GM10847 (cell line): ENCODE data around the gene UBXN1.

Source experiments
- POLR2A ChIP-seq: IDR thresholded peaks from 2 replicates; pipeline ENCODE4 v1.6.1; 2011; ENCODE audit not compliant: insufficient read length; ENCODE audit errors: extremely low read depth

UBXN1 gene

GRCh38 chr11:62694455-62695167 lies 15.7 kb upstream of the UBXN1 start:
- TF ChIP-seq POLR2A = no peak

GRCh38 chr11:62689421-62690183 lies 10.7 kb upstream of the UBXN1 start, which contains the start of gene LRRN4CL:
Gene LRRN4CL (minus strand): TSS chr11:62689530. CDS start chr11:62688508, 1,022 bp downstream.
- no peak for TF ChIP-seq POLR2A

GRCh38 chr11:62688491-62688890 lies 9.6 kb upstream of the UBXN1 start:
- TF ChIP-seq POLR2A = no peak

- TF ChIP-seq POLR2A = no peak
Measured at GRCh38 chr11:62687508-62688396, 8.9 kb upstream of the UBXN1 start.

GRCh38 chr11:62682518-62682917 lies 3.6 kb upstream of the UBXN1 start:
- no peak for TF ChIP-seq POLR2A

DNA sequence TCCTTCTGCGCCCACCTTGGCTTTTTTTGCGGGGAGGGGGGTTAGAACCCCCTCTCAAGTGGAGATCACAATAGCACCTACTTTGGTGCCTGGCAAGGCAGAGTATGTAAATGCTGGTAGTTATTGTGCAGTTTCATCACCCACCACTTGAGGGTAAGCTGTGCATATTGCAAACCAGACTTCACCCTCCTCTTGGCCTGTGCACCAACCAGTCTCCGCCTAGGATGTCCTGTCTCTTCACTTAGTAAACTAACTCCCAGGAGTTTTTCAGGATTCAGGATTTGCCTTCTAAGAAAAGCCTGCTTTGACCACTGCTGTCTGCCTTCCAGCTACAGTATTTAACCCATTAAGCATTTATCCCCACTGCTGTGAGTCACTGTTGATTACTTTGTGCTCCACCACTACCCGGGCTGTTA lies 2.0 kb upstream of the UBXN1 start:
- no peak for TF ChIP-seq POLR2A

DNA sequence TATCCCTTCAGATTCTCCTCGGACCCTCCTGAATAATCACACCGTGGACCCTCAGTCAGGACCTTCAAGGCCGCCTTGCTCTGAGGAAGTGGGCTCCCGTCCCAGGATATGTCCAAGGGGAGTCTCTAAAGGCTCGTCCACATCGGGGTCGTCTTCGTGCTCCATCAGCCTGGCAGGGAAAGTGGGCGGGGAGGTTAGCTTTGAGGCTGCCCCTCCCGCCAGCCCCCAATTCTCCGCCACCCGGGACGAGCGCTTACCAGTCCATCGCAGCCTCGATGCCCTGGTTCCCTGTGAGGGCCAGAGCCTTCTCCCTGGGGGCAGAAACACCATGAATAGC lies 472 bp downstream of the UBXN1 start:
- no peak for TF ChIP-seq POLR2A

- TF ChIP-seq POLR2A = no peak
Measured at GRCh38 chr11:62677714-62678113, 1.2 kb downstream of the UBXN1 start.

GRCh38 chr11:62677156-62677555 lies 1.7 kb downstream of the UBXN1 start:
- TF ChIP-seq POLR2A = no peak

GRCh38 chr11:62676698-62677097 lies 2.2 kb downstream of the UBXN1 start:
- no peak for TF ChIP-seq POLR2A

DNA sequence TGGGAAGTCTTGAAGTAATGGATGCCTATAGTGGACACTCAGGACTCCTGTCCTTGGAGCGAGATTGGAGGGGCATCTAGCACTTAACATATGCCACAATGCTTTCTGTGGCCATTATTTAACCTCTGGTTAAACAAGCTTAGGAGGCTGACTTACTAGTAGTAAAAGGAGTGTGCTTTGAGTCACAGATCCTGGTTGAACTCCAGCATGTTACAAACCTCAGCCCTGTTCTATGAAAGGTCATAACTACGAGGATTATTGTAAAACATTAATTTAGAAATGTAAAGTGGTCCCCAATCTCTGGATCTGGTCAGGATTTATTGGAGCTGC lies 5.7 kb downstream of the UBXN1 start:
- no peak for TF ChIP-seq POLR2A

- peak; percentile 71 for TF ChIP-seq POLR2A
Measured at GRCh38 chr11:62671608-62672389, 7.1 kb downstream of the UBXN1 start, which contains the start of the genes LBHD1 and UQCC3. Gene LBHD1 (minus strand): TSS chr11:62672267. CDS start chr11:62670031, 2,236 bp downstream. Gene UQCC3 (plus strand): TSS chr11:62671673. CDS start chr11:62671746, 73 bp downstream.

DNA sequence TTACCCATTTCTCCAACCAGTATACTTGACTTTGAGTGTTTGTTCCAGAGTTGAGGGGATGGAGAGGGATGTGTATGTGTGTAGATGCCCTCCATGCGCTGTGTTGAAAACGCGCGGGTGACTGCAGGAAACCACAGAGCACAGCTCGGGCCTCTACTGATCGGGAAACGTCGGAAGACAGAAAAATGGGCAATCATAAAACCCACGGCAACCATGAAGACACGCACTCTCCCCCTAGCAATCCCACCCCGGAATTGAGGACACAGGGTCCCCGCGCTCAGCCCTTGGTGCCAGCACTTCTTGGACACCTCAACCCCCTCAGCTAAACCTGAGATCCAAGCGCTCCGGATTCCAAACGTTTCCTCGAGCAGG lies 7.7 kb downstream of the UBXN1 start:
- TF ChIP-seq POLR2A = no peak

DNA sequence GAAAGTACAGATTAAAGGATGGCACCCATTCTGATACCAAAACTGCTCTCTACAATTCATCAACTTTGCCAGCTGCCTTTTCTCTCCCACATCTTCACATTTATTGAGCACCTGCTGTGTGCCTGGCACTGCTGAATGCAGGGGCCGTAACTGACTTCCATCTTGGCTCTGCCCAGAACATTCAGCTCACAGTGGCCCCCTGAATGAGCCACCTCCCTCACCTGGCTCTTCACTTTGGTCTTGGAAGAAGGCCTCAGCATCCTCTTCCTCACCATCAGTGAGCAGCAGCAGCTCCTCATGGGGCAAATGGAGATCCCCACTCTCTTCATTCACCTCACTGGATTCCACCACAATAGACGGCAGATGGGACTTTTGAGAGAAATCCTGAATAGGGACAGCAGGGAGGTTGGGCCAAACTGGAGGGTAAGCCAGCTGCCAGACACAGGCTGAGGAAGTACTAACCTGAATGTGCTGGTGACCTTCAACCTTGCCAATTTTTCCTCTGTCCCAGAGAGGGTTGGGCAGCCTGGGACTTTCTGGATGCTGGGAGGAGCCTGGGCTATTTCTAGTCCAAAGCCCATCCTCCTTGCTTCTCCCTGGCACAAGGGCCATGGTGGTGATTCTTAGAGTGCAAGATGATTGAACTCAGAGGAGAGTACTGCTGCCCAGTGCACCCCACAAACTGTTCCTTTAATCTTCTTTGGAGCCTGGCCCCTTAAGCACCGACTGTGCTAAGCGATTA lies 9.3 kb downstream of the UBXN1 start:
- TF ChIP-seq POLR2A = no peak
